HG03558 (cell line): ENCODE results near the gene GNGT2.

Source experiments
- ATAC-seq: cut with Tn5 transposase; IDR thresholded peaks from one replicate; pipeline ENCODE4 v1.9.1; 2021; ENCODE audit warnings: moderate number of reproducible peaks; ENCODE audit not compliant: unreplicated experiment; ENCODE audit errors: extremely low read depth

GNGT2 gene

DNA sequence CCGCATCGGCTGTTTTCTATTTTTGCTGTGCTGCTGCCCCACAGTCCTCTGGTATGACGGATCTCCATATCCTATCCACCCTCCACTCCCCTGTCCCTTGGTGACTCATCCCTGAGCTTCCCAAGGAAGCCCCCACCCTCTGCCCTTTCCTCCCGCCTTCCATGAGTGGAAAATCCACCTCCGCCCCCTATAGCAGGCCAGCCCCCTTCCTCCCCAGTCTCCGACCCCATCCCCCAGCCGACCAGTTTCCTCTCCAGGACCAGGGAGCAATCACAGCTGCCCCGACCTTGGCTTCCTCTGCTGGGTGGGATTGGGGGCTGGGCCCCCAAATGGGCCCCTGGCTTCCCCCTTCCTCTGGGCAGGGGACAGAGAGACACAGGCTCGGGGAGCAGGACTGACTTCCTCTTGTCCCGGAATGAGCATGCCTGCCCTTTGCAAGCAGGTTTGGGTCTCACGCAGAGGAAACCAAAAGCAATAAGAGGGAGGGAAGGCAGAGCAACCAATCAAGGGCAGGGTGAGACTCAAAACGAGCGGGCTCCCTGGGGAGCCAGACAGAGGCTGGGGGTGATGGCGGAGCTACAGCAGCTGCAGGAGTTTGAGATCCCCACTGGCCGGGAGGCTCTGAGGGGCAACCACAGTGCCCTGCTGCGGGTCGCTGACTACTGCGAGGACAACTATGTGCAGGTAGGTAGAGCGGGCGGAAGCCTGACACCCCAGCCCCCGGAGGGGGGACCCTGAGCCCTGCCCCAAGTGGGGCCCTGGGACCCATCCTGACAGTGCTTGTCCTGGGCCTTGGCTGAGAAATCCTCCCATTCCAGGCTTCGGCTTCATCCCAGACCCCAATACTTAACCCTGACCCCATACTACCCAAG lies at the start of gene GNGT2, which contains the start of gene ABI3:
GNGT2 (minus strand) TSS at position 417 of the 872 bp plus-strand sequence. CDS start 3,152 bp downstream, outside the sequence.
ABI3 (plus strand) TSS at position 550 of the 872 bp plus-strand sequence; CDS start at position 568, 18 bp downstream.
- peak; percentile 52 for ATAC-seq

- ATAC-seq = no peak
Measured at GRCh38 chr17:49259663-49260010, 49.3 kb upstream of the GNGT2 start.

- no peak for ATAC-seq
Measured at GRCh38 chr17:49258394-49258793, 48.0 kb upstream of the GNGT2 start.

- no peak for ATAC-seq
Measured at GRCh38 chr17:49255125-49255524, 44.8 kb upstream of the GNGT2 start.

DNA sequence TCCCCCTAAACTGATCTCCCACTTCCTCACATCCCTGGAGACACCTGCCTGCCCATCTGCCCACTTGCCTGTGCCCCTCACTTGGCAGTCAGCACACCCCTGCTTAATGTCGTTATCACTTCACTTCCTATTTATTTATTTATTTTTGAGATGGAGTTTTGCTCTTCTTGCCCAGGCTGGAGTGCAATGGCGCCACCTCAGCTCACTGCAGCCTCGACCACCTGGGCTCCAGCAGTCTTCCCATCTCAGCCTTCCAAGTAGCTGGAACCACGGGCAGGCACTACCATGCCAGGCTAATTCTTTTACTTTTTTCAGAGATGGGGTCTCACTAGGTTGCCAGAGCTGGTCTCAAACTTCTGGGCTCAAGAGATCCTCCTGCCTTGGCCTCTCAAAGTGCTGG lies 43.7 kb upstream of the GNGT2 start:
- no peak for ATAC-seq

GRCh38 chr17:49252148-49252695 lies 41.8 kb upstream of the GNGT2 start:
- no peak for ATAC-seq

GRCh38 chr17:49249890-49250522 lies 39.6 kb upstream of the GNGT2 start:
- ATAC-seq = no peak

DNA sequence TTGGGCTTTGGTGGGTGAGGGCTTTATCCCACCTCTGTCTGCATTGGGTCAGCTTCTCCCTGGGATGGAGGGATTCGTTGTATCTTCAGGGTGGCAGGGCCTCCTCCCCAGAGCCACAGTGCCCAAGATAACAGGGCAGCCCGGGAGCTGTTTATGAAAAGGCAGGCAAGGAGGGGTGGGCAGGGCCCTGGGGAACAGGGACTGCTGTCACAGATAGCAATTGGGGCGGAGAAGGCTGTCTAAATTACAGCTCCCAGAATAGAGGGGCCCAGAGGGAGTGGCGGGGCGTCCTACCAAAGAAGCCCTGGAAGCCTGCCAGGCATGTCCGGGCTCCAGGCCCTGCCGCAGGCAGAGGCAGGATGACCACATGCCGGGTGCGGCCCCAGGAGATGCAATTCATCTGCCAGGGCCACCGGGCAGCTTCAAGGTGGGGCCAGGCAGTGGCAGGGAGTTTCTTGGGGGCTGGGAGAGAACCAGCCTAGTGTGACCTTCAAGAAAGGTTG lies 39.0 kb upstream of the GNGT2 start:
- no peak for ATAC-seq

GRCh38 chr17:49247944-49248343 lies 37.6 kb upstream of the GNGT2 start:
- ATAC-seq = no peak

- ATAC-seq = no peak
Measured at GRCh38 chr17:49244839-49245238, 34.5 kb upstream of the GNGT2 start.

DNA sequence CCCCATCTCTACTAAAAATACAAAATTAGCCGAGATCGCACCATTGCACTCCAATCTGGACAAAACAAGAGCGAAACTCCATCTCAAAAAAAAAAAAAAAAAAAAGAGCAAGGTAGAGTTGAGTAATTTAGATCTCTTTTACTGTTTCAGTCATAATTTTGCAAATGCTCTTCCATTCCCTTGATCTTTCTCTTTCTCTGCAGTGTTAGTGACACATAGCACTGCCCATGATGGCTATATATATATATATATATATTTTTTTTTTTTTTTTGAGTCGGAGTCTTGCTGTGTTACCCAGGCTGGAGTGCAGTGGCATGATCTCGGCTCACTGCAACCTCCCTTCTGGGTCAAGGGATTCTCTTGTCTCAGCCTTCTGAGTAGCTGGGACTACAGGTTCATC lies 32.4 kb upstream of the GNGT2 start:
- no peak for ATAC-seq

- ATAC-seq = no peak
Measured at GRCh38 chr17:49241692-49242397, 31.5 kb upstream of the GNGT2 start.

DNA sequence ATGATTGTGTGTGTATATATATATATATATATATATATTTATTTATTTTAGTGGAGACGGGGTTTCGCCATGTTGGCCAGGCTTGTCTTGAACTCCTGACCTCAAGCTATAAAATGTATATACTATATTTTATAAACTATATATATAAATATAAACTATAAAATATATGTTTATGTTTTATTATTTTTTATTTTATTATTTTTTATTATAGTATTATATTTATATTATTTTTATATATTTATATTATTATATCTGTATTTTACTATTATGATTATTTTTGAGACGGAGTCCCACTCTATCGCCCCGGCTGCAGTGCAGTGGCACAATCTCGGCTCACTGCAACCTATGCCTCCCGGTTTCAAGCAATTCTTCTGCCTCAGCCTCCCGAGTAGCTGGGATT lies 30.7 kb upstream of the GNGT2 start:
- no peak for ATAC-seq

- ATAC-seq = no peak
Measured at GRCh38 chr17:49240619-49241018, 30.2 kb upstream of the GNGT2 start.

GRCh38 chr17:49239963-49240362 lies 29.6 kb upstream of the GNGT2 start:
- no peak for ATAC-seq

- no peak for ATAC-seq
Measured at GRCh38 chr17:49235896-49236295, 25.5 kb upstream of the GNGT2 start.

DNA sequence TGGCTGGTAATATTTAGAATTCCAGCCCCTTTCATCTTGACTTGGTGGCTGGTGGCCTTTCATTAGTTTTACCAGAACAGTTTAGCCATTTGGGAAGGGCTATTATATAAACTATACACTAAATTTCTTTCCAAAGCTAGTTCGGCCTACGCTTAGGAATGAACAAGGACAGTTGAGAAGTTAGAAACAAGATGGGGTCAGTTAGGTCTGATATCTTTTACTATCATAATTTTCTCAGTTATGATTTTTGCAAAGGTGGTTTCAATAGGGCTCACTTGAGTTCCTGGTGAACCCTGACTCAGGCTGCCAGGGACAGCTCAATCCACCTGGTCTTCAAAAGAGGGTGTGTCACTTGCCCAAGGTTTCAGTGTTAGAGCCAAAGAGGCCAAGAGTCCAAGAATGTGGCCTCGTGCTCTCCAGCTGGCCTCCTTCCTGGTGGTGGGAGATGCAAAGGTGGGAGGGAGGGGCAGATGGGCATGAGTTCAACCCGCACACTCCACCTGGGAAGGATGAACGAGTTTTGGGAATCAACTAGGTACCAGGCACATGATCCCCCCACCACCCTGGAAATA lies 24.2 kb upstream of the GNGT2 start:
- ATAC-seq = no peak

GRCh38 chr17:49231563-49231894 lies 21.2 kb upstream of the GNGT2 start:
- no peak for ATAC-seq

GRCh38 chr17:49230636-49231562 lies 20.5 kb upstream of the GNGT2 start, which contains the start of gene PHOSPHO1:
PHOSPHO1 (minus strand) TSS chr17:49230787; CDS start chr17:49226691, 4,096 bp downstream.
- peak; percentile 79 for ATAC-seq
